ENCODE data around the gene NUFIP2. TPM values are rescaled to one million over a fixed set of nuclear protein-coding genes. Genes with fewer than 3 reads are reported as not detected.

NUFIP2 gene
- total RNA-seq, 1 experiment from 2014 or later = 106 TPM

- peaks cover 18% of the 10 kb centered on the region; the same call in 1 of the 2 replicates for H3K4me1 ChIP-seq (ENCODE audit: control insufficient read depth, insufficient read depth, low read length)
- H3K27me3 ChIP-seq (ENCODE audit: control insufficient read depth, insufficient read depth, low read length) = no peaks in the 10 kb centered on the region
- H3K9me3 ChIP-seq (ENCODE audit: control insufficient read depth, insufficient read depth, low read depth, low read length) = no peaks in the 10 kb centered on the region
- peaks cover 35% of the 10 kb centered on the region for H3K36me3 ChIP-seq (ENCODE audit: control insufficient read depth, insufficient read depth, low read length)
- no peak overlapping the region for H3K4me3 ChIP-seq (ENCODE audit: low read depth in 2 of 2, low read length in 2 of 2)
- ATAC-seq (no peak), DNase-seq (ENCODE audit: low read depth, low spot score) (no peak)
- H3K27ac ChIP-seq (ENCODE audit: low read length) = no peak overlapping the region; the same call in 1 of the 2 replicates
- CTCF ChIA-PET = interaction anchor here (0.8 to 1.7 kb wide), 3 partner anchors 33 to 78 kb away, joined by 3 read pairs; partner anchors contain the start of gene MYO18A
- POLR2A ChIA-PET = interaction anchor here (0.6 to 0.8 kb wide), 4 partner anchors 12 to 127 kb away, joined by 3 to 12 read pairs (median 4); no protein-coding TSS in a partner anchor
- no TSS peak for BruUV-seq (replicated peaks)
- TF ChIP-seq TCF7L2 (IDR thresholded peaks at IDR 0.05; ENCODE audit: low read depth, low read length) (no peak), POLR2AphosphoS5 (IDR thresholded peaks at IDR 0.05; ENCODE audit: low read depth, low read length) (no peak), SIN3A (IDR thresholded peaks at IDR 0.05; ENCODE audit: borderline replicate concordance, insufficient read depth, low read depth, low read length) (no peak), CTCF (IDR thresholded peaks at IDR 0.05) (no peak), REST (IDR thresholded peaks at IDR 0.05; ENCODE audit: insufficient read depth in 1 of 2, low read depth in 2 of 2, low read length in 1 of 2) (no peak)
- intact Hi-C loops (cut with micrococcal nuclease; ENCODE audit: unreplicated experiment) (no loop called here), in situ Hi-C loops (cut with HindIII; ENCODE audit: low pct_unique_long_range_greater_than_20kb, low sequenced_read_pairs) (no loop called here)
Observed at GRCh38 chr17:29257756-29258155, 36.2 kb downstream of the NUFIP2 start.

DNA sequence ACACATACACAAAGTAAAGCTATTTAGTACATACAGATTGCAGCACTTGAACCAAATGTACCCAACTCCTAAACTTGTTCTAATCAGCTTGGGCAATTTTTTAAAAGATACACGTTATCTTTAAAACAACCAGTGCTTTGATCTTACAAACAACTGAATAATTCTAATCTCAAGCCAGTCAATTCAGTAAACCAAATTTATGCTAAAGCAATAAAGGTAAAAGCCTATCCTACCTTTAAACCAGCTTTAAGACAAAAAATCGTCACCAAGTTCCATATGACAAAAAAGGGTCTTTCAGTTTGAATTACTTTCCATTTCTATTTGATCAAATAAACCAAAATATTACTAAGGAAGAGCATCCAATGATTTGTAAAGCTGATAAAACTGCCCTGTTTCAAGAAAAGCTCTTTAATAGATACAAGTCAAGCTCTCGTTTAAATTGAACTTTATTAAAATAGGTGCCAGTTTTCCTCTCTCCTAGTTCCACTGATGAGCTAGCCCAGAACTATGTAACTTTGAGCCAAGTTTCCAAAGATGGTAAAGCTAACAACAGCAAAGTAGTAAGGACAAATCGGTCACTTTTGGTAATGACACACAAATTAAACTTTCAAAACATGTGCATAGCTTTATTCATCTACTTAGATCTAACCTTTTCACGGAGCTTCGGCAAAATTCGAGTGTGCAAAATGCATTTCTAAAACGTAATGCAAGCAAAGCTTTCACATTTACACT, 37.0 kb downstream of the NUFIP2 start:
- H3K27ac ChIP-seq (ENCODE audit: low read length) = no peak overlapping the region
- intact Hi-C loops (cut with micrococcal nuclease; ENCODE audit: unreplicated experiment) = no loop called here

More for the DNA sequence above, 37.0 kb downstream of the NUFIP2 start:
- H3K9me3 ChIP-seq (ENCODE audit: control insufficient read depth, insufficient read depth, low read depth, low read length) = no peaks in the 10 kb centered on the region
- H3K36me3 ChIP-seq (ENCODE audit: control insufficient read depth, insufficient read depth, low read length) = peaks cover 31% of the 10 kb centered on the region
- CTCF ChIA-PET = interaction anchor here (0.8 to 1.7 kb wide), 3 partner anchors 34 to 77 kb away, joined by 3 read pairs; partner anchors contain the start of gene MYO18A
- no TSS peak for BruUV-seq (replicated peaks)
- no peak overlapping the region for H3K4me3 ChIP-seq (ENCODE audit: low read depth in 2 of 2, low read length in 2 of 2)
- DNase-seq (ENCODE audit: low read depth, low spot score) (no peak), ATAC-seq (no peak)
- H3K27me3 ChIP-seq (ENCODE audit: control insufficient read depth, insufficient read depth, low read length) = no peaks in the 10 kb centered on the region
- TF ChIP-seq SIN3A (IDR thresholded peaks at IDR 0.05; ENCODE audit: borderline replicate concordance, insufficient read depth, low read depth, low read length) (no peak), TCF7L2 (IDR thresholded peaks at IDR 0.05; ENCODE audit: low read depth, low read length) (no peak), CTCF (IDR thresholded peaks at IDR 0.05) (no peak), REST (IDR thresholded peaks at IDR 0.05; ENCODE audit: insufficient read depth in 1 of 2, low read depth in 2 of 2, low read length in 1 of 2) (no peak), POLR2AphosphoS5 (IDR thresholded peaks at IDR 0.05; ENCODE audit: low read depth, low read length) (no peak; the same call in 1 of the 2 replicates)
- POLR2A ChIA-PET = interaction anchor here (0.6 to 0.8 kb wide), 4 partner anchors 13 to 267 kb away, joined by 3 to 12 read pairs (median 7); no protein-coding TSS in a partner anchor
- in situ Hi-C loops (cut with HindIII; ENCODE audit: low pct_unique_long_range_greater_than_20kb, low sequenced_read_pairs) = no loop called here
- peaks cover 18% of the 10 kb centered on the region; the same call in 1 of the 2 replicates for H3K4me1 ChIP-seq (ENCODE audit: control insufficient read depth, insufficient read depth, low read length)

Measured in Panc1 (cell line).